Keratinocyte (primary cell): ENCODE data around the gene NOG. TPM values are rescaled to one million over a fixed set of nuclear protein-coding genes. Genes with fewer than 3 reads are reported as not detected.

Source experiments
- DNase-seq: peaks from one replicate; pipeline ENCODE4 v3.0.0-alpha.2; 2011; ENCODE audit warnings: low read depth, missing footprints, low spot score
- FAIRE-seq: peaks from 2 replicates; lab custom pipeline; 2011; peaks lifted over from hg19 to GRCh38; lab: Jason Lieb, UNC
- H2AFZ ChIP-seq: 2 replicates; pipeline ENCODE4 v1.6.0; 2012; ENCODE audit warnings: low read length, control low read depth, inconsistent platforms; ENCODE audit not compliant: control insufficient read depth
- H3K27ac ChIP-seq: 2 replicates; pipeline ENCODE4 v1.5.1; 2011; ENCODE audit warnings: low read length; ENCODE audit not compliant: control insufficient read depth, insufficient read depth
- H3K27me3 ChIP-seq: 3 replicates; pipeline ENCODE4 v1.6.0; 2011; ENCODE audit warnings: low read length; ENCODE audit not compliant: control insufficient read depth, insufficient read depth; ENCODE audit errors: extremely low read depth
- H3K36me3 ChIP-seq, 2 experiments: 2 replicates in 1 of 2; 3 replicates in 1 of 2; pipeline ENCODE4 v1.5.1; 2011; ENCODE audit warnings: low read length in 2 of 2, mild to moderate bottlenecking in 1 of 2; ENCODE audit not compliant: control insufficient read depth in 2 of 2, insufficient read depth in 2 of 2; ENCODE audit errors: extremely low read depth in 1 of 2
- H3K4me1 ChIP-seq: 3 replicates; pipeline ENCODE4 v1.5.1; 2011; ENCODE audit warnings: low read length; ENCODE audit not compliant: control insufficient read depth, insufficient read depth; ENCODE audit errors: extremely low read depth
- H3K4me2 ChIP-seq: 3 replicates; pipeline ENCODE4 v1.6.0; 2011; ENCODE audit warnings: low read depth, low read length; ENCODE audit not compliant: control insufficient read depth, insufficient read depth; ENCODE audit errors: extremely low read depth
- H3K4me3 ChIP-seq, 3 experiments: fragments of 200-600 bp in 1 of 3; sonication (generic) in 1 of 3; 2 replicates in 2 of 3; 3 replicates in 1 of 3; pipeline ENCODE4 v1.5.1; 2011 to 2016; ENCODE audit warnings: low read length in 3 of 3, mild to moderate bottlenecking in 3 of 3, control low read depth in 2 of 3, inconsistent platforms in 1 of 3, low read depth in 1 of 3, mixed read lengths in 1 of 3, mixed run types in 1 of 3, moderate library complexity in 1 of 3; ENCODE audit not compliant: control insufficient read depth in 2 of 3, insufficient read depth in 2 of 3; ENCODE audit errors: extremely low read depth in 1 of 3
- H3K79me2 ChIP-seq: 2 replicates; pipeline ENCODE4 v1.6.0; 2012; ENCODE audit warnings: low read length; ENCODE audit not compliant: control insufficient read depth, insufficient read depth
- H3K9ac ChIP-seq: 3 replicates; pipeline ENCODE4 v1.6.0; 2011; ENCODE audit warnings: low read length; ENCODE audit not compliant: control insufficient read depth, insufficient read depth; ENCODE audit errors: extremely low read depth
- H3K9me1 ChIP-seq: 3 replicates; pipeline ENCODE4 v1.6.0; 2011; ENCODE audit warnings: low read length; ENCODE audit not compliant: control insufficient read depth, insufficient read depth; ENCODE audit errors: extremely low read depth
- H3K9me3 ChIP-seq: 2 replicates; pipeline ENCODE4 v1.5.1; 2012; ENCODE audit warnings: low read depth, low read length; ENCODE audit not compliant: control insufficient read depth
- H4K20me1 ChIP-seq: 3 replicates; pipeline ENCODE4 v1.6.0; 2011; ENCODE audit warnings: low read length; ENCODE audit not compliant: control insufficient read depth, insufficient read depth; ENCODE audit errors: extremely low read depth
- CTCF ChIP-seq, 3 experiments: IDR thresholded peaks in 1 of 3; conservative IDR thresholded peaks in 1 of 3; optimal IDR thresholded peaks in 1 of 3; 2 replicates in 2 of 3; 3 replicates in 1 of 3; pipeline versions ENCODE3 to v1.5.1; 2011; ENCODE audit warnings: low read length in 3 of 3, mild to moderate bottlenecking in 3 of 3, moderate library complexity in 2 of 3, control low read depth in 1 of 3, inconsistent platforms in 1 of 3; ENCODE audit not compliant: insufficient read depth in 2 of 3; ENCODE audit errors: extremely low read depth in 1 of 3
- EZH2 ChIP-seq: IDR thresholded peaks from one replicate; pipeline ENCODE4 v1.6.1; 2012; ENCODE audit warnings: inconsistent platforms, mild to moderate bottlenecking, low read length, moderate library complexity
- dilution Hi-C: fragments of 300-500 bp; cut with MboI; formaldehyde crosslinking; loops from one replicate; pipeline ENCODE4 v1.7.0; 2020; ENCODE audit warnings: low sequenced_read_pairs; ENCODE audit not compliant: extremely low pct_ligation_motif_present
- polyA plus RNA-seq, 5 experiments: library from polyadenylated mRNA; depleted of rRNA in 3 of 5; stranded (reverse) in 3 of 5; stranded (forward) in 1 of 5; unstranded in 1 of 5; fragments of >200 nt; gene quantifications; 1 replicate in 1 of 5; 2 replicates in 3 of 5; 3 replicates in 1 of 5; pipeline versions ENCODE4 v1.2.1 to v1.2.3, GENCODE V29; 2011 to 2012; ENCODE audit warnings: missing spikeins in 2 of 5, low read depth in 1 of 5, low replicate concordance in 1 of 5

The NOG gene
- polyA plus RNA-seq, 1 donor (not counting 4 experiments of a cell fraction or from before 2014, with no cell fraction given), result 0.68 TPM

- TF ChIP-seq EZH2, result no peak
- no peak for TF ChIP-seq CTCF (optimal IDR thresholded peaks at IDR 0.05 in 1 of 3, IDR thresholded peaks at IDR 0.05 in 1 of 3, conservative IDR thresholded peaks at IDR 0.05 in 1 of 3; ENCODE audit: extremely low read depth in 1 of 3, insufficient read depth in 2 of 3, low read length in 3 of 3)
- DNase-seq, result no peak
- no peaks in the 10 kb centered on the region for H3K79me2 ChIP-seq
- dilution Hi-C loops, result no loop called here
- no peak for FAIRE-seq
- H3K4me2 ChIP-seq, result no peak overlapping the region
- H3K4me3 ChIP-seq, result no peak overlapping the region
- peaks cover 15% of the 10 kb centered on the region for H3K27me3 ChIP-seq
- H3K4me1 ChIP-seq, result no peaks in the 10 kb centered on the region
- H3K9ac ChIP-seq, result no peak overlapping the region
- H4K20me1 ChIP-seq, result no peaks in the 10 kb centered on the region
- H3K9me1 ChIP-seq, result no peaks in the 10 kb centered on the region
- no peak overlapping the region for H2AFZ ChIP-seq
- H3K27ac ChIP-seq, result no peak overlapping the region
- no peaks in the 10 kb centered on the region for H3K9me3 ChIP-seq
- H3K36me3 ChIP-seq, result no peaks in the 10 kb centered on the region
These were observed 46.0 kb downstream of the NOG start for GRCh38 chr17:56639517-56639916.

- Histone ChIP-seq H3K9me1 (no peaks in the 10 kb centered on the region), H3K9ac (no peak overlapping the region), H3K36me3 (no peaks in the 10 kb centered on the region), H4K20me1 (no peaks in the 10 kb centered on the region), H3K4me3 (no peak overlapping the region), H3K27me3 (peaks cover 15% of the 10 kb centered on the region), H3K79me2 (no peaks in the 10 kb centered on the region), H3K9me3 (no peaks in the 10 kb centered on the region), H3K4me2 (no peak overlapping the region), H3K27ac (no peak overlapping the region), H3K4me1 (no peaks in the 10 kb centered on the region), H2AFZ (no peak overlapping the region)
- DNase-seq, result no peak
- no peak for TF ChIP-seq CTCF (optimal IDR thresholded peaks at IDR 0.05 in 1 of 3, IDR thresholded peaks at IDR 0.05 in 1 of 3, conservative IDR thresholded peaks at IDR 0.05 in 1 of 3; ENCODE audit: extremely low read depth in 1 of 3, insufficient read depth in 2 of 3, low read length in 3 of 3)
- FAIRE-seq, result no peak
- dilution Hi-C loops, result no loop called here
These were observed 46.6 kb downstream of the NOG start for GRCh38 chr17:56640116-56640515.
